HUES6 (cell line): Measurements from ENCODE around the gene KMT2B.

Experiments used
- H3K27ac ChIP-seq: 2 replicates; pipeline ENCODE4 v1.7.0; 2013; ENCODE audit warnings: low read depth, mild to moderate bottlenecking, low read length, inconsistent platforms
- H3K27me3 ChIP-seq: 2 replicates; pipeline ENCODE4 v1.6.1; 2013; ENCODE audit warnings: low read length; ENCODE audit not compliant: control insufficient read depth, insufficient read depth
- H3K36me3 ChIP-seq: 2 replicates; pipeline ENCODE4 v1.6.1; 2013; ENCODE audit warnings: low read length; ENCODE audit not compliant: control insufficient read depth, insufficient read depth
- H3K4me1 ChIP-seq: 2 replicates; pipeline ENCODE4 v1.6.1; 2013; ENCODE audit warnings: low read length; ENCODE audit not compliant: control insufficient read depth, insufficient read depth
- H3K4me3 ChIP-seq: 2 replicates; pipeline ENCODE4 v1.5.1; 2013; ENCODE audit warnings: low read depth, low read length
- H3K9ac ChIP-seq: one replicate; pipeline ENCODE4 v1.6.1; 2013; ENCODE audit warnings: mild to moderate bottlenecking, low read length
- H3K9me3 ChIP-seq: 2 replicates; pipeline ENCODE4 v1.6.1; 2013; ENCODE audit warnings: low read depth, low read length; ENCODE audit not compliant: control insufficient read depth, insufficient read depth

The KMT2B gene

DNA sequence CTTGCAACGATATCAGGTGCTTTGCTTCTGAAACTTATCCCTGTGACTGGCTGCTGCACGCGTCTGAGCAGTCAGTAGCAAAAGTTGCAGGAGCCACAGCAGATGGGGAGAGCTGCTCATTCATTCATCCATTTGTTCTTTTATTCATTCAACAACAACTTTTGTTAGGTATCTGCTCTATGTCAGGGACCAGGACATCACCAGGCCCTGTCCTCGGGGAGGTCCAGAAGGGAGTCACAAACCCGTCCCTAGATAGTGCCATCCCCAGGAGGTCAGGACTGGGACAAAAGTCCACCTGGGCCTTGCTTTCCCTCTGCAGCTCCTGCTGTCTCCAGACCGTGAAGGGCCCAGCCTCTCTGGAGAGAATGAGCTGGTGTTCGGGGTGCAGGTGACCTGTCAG, 60.2 kb downstream of the KMT2B start:
- H3K27ac ChIP-seq = no peak overlapping the region
- H3K9me3 ChIP-seq = no peaks in the 10 kb centered on the region
- no peak overlapping the region for H3K9ac ChIP-seq
- H3K4me1 ChIP-seq = peaks cover 31% of the 10 kb centered on the region
- H3K27me3 ChIP-seq = peaks cover 21% of the 10 kb centered on the region
- 0 out of 2 replicates have a peak overlapping the region, but pooled peaks have one; percentile 15 for H3K4me3 ChIP-seq
- no peaks in the 10 kb centered on the region for H3K36me3 ChIP-seq

DNA sequence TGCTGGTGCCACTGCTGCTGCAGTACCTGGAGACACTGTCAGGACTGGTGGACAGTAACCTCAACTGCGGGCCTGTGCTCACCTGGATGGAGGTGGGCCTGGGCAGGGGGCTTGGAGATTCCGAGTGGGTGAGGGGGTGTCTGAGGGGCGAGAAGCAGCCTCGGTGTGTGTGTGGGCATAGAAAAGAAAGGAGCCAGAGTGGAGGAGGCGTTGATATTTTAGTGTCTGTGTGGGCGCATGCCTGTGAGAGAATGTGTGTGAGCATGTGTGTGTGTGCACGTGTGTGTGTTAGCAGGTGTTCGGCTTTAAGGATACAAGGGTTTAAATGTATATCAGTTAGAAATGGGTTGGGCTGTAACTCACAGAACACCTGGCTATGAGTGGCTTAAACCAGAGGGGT, 61.2 kb downstream of the KMT2B start:
- Histone ChIP-seq H3K4me1 (peaks cover 34% of the 10 kb centered on the region), H3K9me3 (no peaks in the 10 kb centered on the region), H3K27ac (no peak overlapping the region), H3K4me3 (no peak overlapping the region), H3K27me3 (peaks cover 21% of the 10 kb centered on the region), H3K9ac (no peak overlapping the region), H3K36me3 (no peaks in the 10 kb centered on the region)

GRCh38 chr19:35780058-35780457, 62.3 kb downstream of the KMT2B start:
- H3K4me3 ChIP-seq = no peak overlapping the region
- peaks cover 27% of the 10 kb centered on the region for H3K4me1 ChIP-seq
- peaks cover 15% of the 10 kb centered on the region; the same call in 1 of the 2 replicates for H3K27me3 ChIP-seq

GRCh38 chr19:35780717-35781116, 62.9 kb downstream of the KMT2B start:
- Histone ChIP-seq H3K4me1 (peaks cover 29% of the 10 kb centered on the region), H3K9ac (no peak overlapping the region), H3K27me3 (peaks cover 15% of the 10 kb centered on the region; the same call in 1 of the 2 replicates), H3K36me3 (no peaks in the 10 kb centered on the region), H3K9me3 (no peaks in the 10 kb centered on the region), H3K27ac (no peak overlapping the region), H3K4me3 (no peak overlapping the region)

More at GRCh38 chr19:35780058-35780457, 62.3 kb downstream of the KMT2B start:
- Histone ChIP-seq H3K9ac (no peak overlapping the region), H3K9me3 (no peaks in the 10 kb centered on the region), H3K36me3 (no peaks in the 10 kb centered on the region), H3K27ac (no peak overlapping the region)

DNA sequence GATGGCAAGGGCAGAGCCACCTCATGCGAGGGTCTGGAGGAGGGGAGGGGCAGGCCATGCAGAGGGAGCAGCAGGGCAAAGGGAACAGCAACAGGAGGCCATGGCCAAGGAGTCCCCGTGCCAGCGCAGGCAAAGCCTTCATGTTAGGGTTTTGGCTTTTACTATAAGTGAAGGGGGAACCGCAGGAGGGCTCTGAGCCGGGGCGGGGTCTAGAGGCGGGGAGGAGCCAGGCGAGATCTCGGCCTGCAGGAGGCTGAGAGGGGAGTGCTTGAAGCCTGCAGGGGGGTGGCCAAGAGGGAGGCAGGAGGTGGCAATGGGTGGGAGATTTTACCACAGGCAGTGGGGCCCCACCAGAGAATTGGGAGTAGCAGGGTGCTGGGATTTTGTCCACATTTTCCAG, 63.8 kb downstream of the KMT2B start:
- H3K9ac ChIP-seq = no peak overlapping the region
- no peaks in the 10 kb centered on the region for H3K36me3 ChIP-seq
- no peak overlapping the region for H3K27ac ChIP-seq
- H3K9me3 ChIP-seq = no peaks in the 10 kb centered on the region
- peaks cover 9% of the 10 kb centered on the region; the same call in 1 of the 2 replicates for H3K27me3 ChIP-seq
- H3K4me3 ChIP-seq = no peak overlapping the region
- H3K4me1 ChIP-seq = peaks cover 22% of the 10 kb centered on the region

DNA sequence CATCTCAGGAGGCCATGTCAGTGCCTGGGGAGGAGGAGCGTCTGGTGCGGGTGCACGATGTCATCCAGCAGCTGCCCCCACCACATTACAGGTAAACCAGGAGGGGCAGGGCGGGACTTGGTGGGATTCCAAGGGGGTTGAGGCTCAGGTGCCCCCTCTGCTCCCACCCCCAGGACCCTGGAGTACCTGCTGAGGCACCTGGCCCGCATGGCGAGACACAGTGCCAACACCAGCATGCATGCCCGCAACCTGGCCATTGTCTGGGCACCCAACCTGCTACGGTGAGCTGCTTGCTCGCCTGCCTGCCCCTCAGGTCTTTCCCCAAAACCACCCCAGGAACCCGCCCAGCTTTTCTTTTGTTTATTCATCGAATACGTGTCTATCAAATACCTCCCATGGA, 64.8 kb downstream of the KMT2B start:
- Histone ChIP-seq H3K27me3 (0 out of 2 replicates have a peak, but pooled peaks cover 2% of the 10 kb centered on the region), H3K4me3 (no peak overlapping the region), H3K4me1 (peaks cover 13% of the 10 kb centered on the region), H3K27ac (no peak overlapping the region), H3K36me3 (no peaks in the 10 kb centered on the region), H3K9ac (no peak overlapping the region), H3K9me3 (no peaks in the 10 kb centered on the region)

- Histone ChIP-seq H3K9ac (no peak overlapping the region), H3K27me3 (no peaks in the 10 kb centered on the region)
These were observed 65.9 kb downstream of the KMT2B start for GRCh38 chr19:35783469-35784434.

GRCh38 chr19:35784503-35785338, 66.9 kb downstream of the KMT2B start:
- peaks cover 9% of the 10 kb centered on the region; the same call in 1 of the 2 replicates for H3K4me1 ChIP-seq
- H3K27me3 ChIP-seq = no peaks in the 10 kb centered on the region
- H3K9ac ChIP-seq = peak overlapping the region; percentile 40
- H3K9me3 ChIP-seq = no peaks in the 10 kb centered on the region
- no peak overlapping the region for H3K27ac ChIP-seq
- peak overlapping the region; percentile 71 for H3K4me3 ChIP-seq
- H3K36me3 ChIP-seq = no peaks in the 10 kb centered on the region

More at GRCh38 chr19:35783469-35784434, 65.9 kb downstream of the KMT2B start:
- Histone ChIP-seq H3K4me1 (peaks cover 9% of the 10 kb centered on the region; the same call in 1 of the 2 replicates), H3K27ac (no peak overlapping the region), H3K4me3 (peak overlapping the region; percentile 71), H3K36me3 (no peaks in the 10 kb centered on the region), H3K9me3 (no peaks in the 10 kb centered on the region)

DNA sequence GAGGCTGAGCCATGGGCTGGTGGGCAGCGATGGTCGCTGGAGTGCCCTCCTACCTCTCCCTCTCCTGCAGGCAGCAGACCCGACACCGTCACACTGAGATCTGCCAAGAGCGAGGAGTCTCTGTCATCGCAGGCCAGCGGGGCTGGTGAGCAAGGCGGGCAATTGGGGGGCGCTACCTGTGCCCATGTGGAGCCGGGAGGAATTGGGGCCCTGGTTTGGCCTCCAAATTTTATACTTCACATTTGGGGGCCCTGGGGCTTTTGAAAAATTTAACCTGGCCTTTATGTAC, 67.5 kb downstream of the KMT2B start:
- no peaks in the 10 kb centered on the region for H3K9me3 ChIP-seq
- peak overlapping the region; percentile 71 for H3K4me3 ChIP-seq
- no peaks in the 10 kb centered on the region for H3K27me3 ChIP-seq
- no peak overlapping the region for H3K27ac ChIP-seq
- no peaks in the 10 kb centered on the region for H3K36me3 ChIP-seq
- H3K4me1 ChIP-seq = peaks cover 9% of the 10 kb centered on the region; the same call in 1 of the 2 replicates
- peak overlapping the region; percentile 40 for H3K9ac ChIP-seq

- Histone ChIP-seq H3K9ac (no peak overlapping the region), H3K36me3 (no peaks in the 10 kb centered on the region), H3K27me3 (no peaks in the 10 kb centered on the region), H3K4me1 (peaks cover 9% of the 10 kb centered on the region; the same call in 1 of the 2 replicates), H3K4me3 (no peak overlapping the region), H3K27ac (no peak overlapping the region), H3K9me3 (no peaks in the 10 kb centered on the region)
These were observed 68.7 kb downstream of the KMT2B start for GRCh38 chr19:35786299-35787160.
